Coronary artery (tissue), 2 donors: Measurements from ENCODE around the gene TM9SF4.
"Not testable (repeated sequence)": the region's sequence is repeated elsewhere in the genome, so short reads cannot be mapped to it uniquely, and the experiment has no call there.

Source experiments
- DNase-seq: peaks from one replicate; pipeline ENCODE4 v3.0.0-alpha.2; 2017; ENCODE audit warnings: low spot score
- H3K27ac ChIP-seq, 2 donors: fragments of 200-600 bp; sonication (generic); one replicate each; pipeline ENCODE4 v1.5.1; 2016 to 2019
- H3K4me3 ChIP-seq: fragments of 200-600 bp; sonication (generic); 2 replicates; pipeline ENCODE4 v1.5.1; 2016; ENCODE audit warnings: mild to moderate bottlenecking, moderate library complexity
- CTCF ChIP-seq: fragments of 200-600 bp; sonication (generic); IDR thresholded peaks from one replicate; pipeline ENCODE4 v1.5.1; 2019; ENCODE audit warnings: antibody characterized with exemption

The TM9SF4 gene

GRCh38 chr20:32165836-32166545 lies 56.5 kb downstream of the TM9SF4 start:
- no peak for TF ChIP-seq CTCF
- Histone ChIP-seq H3K27ac (no peak overlapping the region), H3K4me3 (no peak overlapping the region)
- DNase-seq: peak; percentile 72

- Histone ChIP-seq H3K4me3 (no peak overlapping the region), H3K27ac (no peak overlapping the region)
- TF ChIP-seq CTCF: no peak
- DNase-seq: peak; percentile 38
These were observed 58.0 kb downstream of the TM9SF4 start for GRCh38 chr20:32167552-32167951.

GRCh38 chr20:32168184-32168910 lies 58.8 kb downstream of the TM9SF4 start:
- TF ChIP-seq CTCF: no peak
- peak; percentile 22 for DNase-seq
- H3K27ac ChIP-seq: no peak overlapping the region
- no peak overlapping the region for H3K4me3 ChIP-seq

- not testable (repeated sequence) for H3K27ac ChIP-seq, H3K4me3 ChIP-seq
- DNase-seq: peak; percentile 53
These were observed 68.2 kb downstream of the TM9SF4 start for GRCh38 chr20:32177696-32178095.

- H3K4me3 ChIP-seq: no peak overlapping the region
- DNase-seq: peak; percentile 19
- no peak overlapping the region for H3K27ac ChIP-seq
- TF ChIP-seq CTCF: no peak
These were observed 70.0 kb downstream of the TM9SF4 start for GRCh38 chr20:32179515-32179914.

GRCh38 chr20:32179934-32180333 lies 70.4 kb downstream of the TM9SF4 start:
- no peak overlapping the region for H3K4me3 ChIP-seq
- no peak for TF ChIP-seq CTCF
- H3K27ac ChIP-seq: no peak overlapping the region
- DNase-seq: no peak

GRCh38 chr20:32181606-32182005 lies 72.1 kb downstream of the TM9SF4 start:
- no peak for DNase-seq

More at GRCh38 chr20:32181606-32182005, 72.1 kb downstream of the TM9SF4 start:
- Histone ChIP-seq H3K27ac (no peak overlapping the region), H3K4me3 (no peak overlapping the region)
- no peak for TF ChIP-seq CTCF
